Tibial artery (tissue), 4 donors: ENCODE results near the gene ADCK1.
"Not testable (repeated sequence)": the region's sequence is repeated elsewhere in the genome, so short reads cannot be mapped to it uniquely, and the experiment has no call there.

ENCODE experiments used
- DNase-seq, 2 donors: peaks; one replicate each; pipeline ENCODE4 v3.0.0-alpha.2; 2019
- H3K27ac ChIP-seq, 2 donors: fragments of 200-600 bp; sonication (generic) in 1 of 2; 1 replicate in 1 of 2; 2 replicates in 1 of 2; pipeline ENCODE4 v1.5.1; 2018 to 2019; ENCODE audit warnings: mild to moderate bottlenecking in 1 of 2
- H3K27me3 ChIP-seq, 2 donors: fragments of 200-600 bp; sonication (generic) in 1 of 2; one replicate each; pipeline versions ENCODE4 v1.5.1 to v1.6.0; 2016 to 2019
- H3K36me3 ChIP-seq, 3 donors: fragments of 200-600 bp; sonication (generic) in 2 of 3; one replicate each; pipeline ENCODE4 v1.5.1; 2016 to 2019; ENCODE audit warnings: mild to moderate bottlenecking in 2 of 3
- H3K4me1 ChIP-seq, 4 donors: fragments of 200-600 bp; sonication (generic) in 2 of 4; 1 replicate in 3 of 4; 2 replicates in 1 of 4; pipeline ENCODE4 v1.5.1; 2016 to 2019
- H3K4me3 ChIP-seq, 2 donors: fragments of 200-600 bp; sonication (generic) in 1 of 2; 1 replicate in 1 of 2; 2 replicates in 1 of 2; pipeline ENCODE4 v1.5.1; 2018 to 2019; ENCODE audit warnings: mild to moderate bottlenecking in 2 of 2
- H3K9me3 ChIP-seq, 3 donors: fragments of 200-600 bp; sonication (generic) in 1 of 3; one replicate each; pipeline ENCODE4 v1.5.1; 2016 to 2019
- intact Hi-C: fragments of 100-400 bp; cut with DNase I; formaldehyde crosslinking; loops from one replicate; pipeline ENCODE4 v1.15.0; 2023; ENCODE audit warnings: low total_unique reads
- TF ChIP-seq, protein P1 (sequence below), 2 experiments: fragments of 200-600 bp in 1 of 2; fragments of 450-650 bp in 1 of 2; IDR thresholded peaks; one replicate each; pipeline ENCODE4 v1.5.1; 2017 to 2019; ENCODE audit warnings: antibody characterized with exemption in 2 of 2, mild to moderate bottlenecking in 1 of 2, moderate library complexity in 1 of 2

ADCK1 gene

DNA sequence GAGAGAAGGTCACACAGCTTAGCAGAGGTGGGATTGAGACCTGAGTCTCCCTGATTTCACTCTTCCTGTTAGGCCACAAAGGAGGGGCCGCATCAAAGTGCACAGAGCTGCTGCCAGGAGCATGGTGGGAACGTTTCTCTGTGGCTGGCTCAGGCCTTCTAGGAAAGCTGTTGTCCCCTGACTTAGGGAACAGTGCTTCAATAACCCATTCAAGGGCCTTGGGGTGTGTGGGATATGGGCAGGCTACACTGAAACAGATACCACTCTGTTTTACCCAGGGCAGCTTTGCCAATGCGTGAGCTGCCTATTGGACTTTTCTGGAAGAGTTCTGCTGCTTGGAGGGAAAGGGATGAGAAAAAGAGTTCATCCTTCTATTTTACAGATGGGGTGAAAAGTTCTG is 110.0 kb downstream of the ADCK1 start:
- peaks cover 0 to 8% (median 0%) of the 10 kb centered on the region in 3 donors for H3K36me3 ChIP-seq
- no peaks in the 10 kb centered on the region for H3K27me3 ChIP-seq
- no peaks in the 10 kb centered on the region for H3K9me3 ChIP-seq
- peak in 1 of 2 donors; percentile 24 for DNase-seq
- intact Hi-C loops, result no loop called here
- no peak overlapping the region for H3K27ac ChIP-seq
- TF ChIP-seq, protein P1, sequence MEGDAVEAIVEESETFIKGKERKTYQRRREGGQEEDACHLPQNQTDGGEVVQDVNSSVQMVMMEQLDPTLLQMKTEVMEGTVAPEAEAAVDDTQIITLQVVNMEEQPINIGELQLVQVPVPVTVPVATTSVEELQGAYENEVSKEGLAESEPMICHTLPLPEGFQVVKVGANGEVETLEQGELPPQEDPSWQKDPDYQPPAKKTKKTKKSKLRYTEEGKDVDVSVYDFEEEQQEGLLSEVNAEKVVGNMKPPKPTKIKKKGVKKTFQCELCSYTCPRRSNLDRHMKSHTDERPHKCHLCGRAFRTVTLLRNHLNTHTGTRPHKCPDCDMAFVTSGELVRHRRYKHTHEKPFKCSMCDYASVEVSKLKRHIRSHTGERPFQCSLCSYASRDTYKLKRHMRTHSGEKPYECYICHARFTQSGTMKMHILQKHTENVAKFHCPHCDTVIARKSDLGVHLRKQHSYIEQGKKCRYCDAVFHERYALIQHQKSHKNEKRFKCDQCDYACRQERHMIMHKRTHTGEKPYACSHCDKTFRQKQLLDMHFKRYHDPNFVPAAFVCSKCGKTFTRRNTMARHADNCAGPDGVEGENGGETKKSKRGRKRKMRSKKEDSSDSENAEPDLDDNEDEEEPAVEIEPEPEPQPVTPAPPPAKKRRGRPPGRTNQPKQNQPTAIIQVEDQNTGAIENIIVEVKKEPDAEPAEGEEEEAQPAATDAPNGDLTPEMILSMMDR (IDR thresholded peaks at IDR 0.05), result no peak
- no peak overlapping the region for H3K4me3 ChIP-seq
- no peaks in the 10 kb centered on the region for H3K4me1 ChIP-seq

DNA sequence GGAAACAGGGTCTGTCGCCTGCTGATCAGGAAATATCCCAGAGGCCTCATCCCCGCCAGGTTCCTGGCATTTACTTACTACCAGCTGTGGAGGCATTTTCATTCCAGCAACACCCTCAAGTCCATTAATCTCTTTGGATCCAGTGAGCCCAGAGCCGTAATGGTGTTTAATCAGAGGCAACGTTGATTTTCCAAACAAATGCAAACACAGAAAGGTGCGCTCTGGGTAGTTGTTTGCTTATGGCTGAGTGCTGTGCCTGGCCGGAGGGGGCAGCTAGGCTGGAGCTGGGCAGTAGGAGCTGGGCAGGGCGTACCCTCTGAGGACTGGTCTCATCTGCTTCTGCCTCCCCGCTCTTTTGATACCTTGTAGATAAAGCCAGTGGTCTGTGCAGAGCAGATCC is 110.6 kb downstream of the ADCK1 start:
- H3K27ac ChIP-seq, result no peak overlapping the region
- peaks cover 0 to 8% (median 0%) of the 10 kb centered on the region in 3 donors for H3K36me3 ChIP-seq
- no peaks in the 10 kb centered on the region for H3K4me1 ChIP-seq
- TF ChIP-seq, protein P1 (IDR thresholded peaks at IDR 0.05), result no peak
- H3K4me3 ChIP-seq, result no peak overlapping the region
- DNase-seq, result peak in 1 of 2 donors; percentile 33
- no peaks in the 10 kb centered on the region for H3K27me3 ChIP-seq
- H3K9me3 ChIP-seq, result no peaks in the 10 kb centered on the region
- intact Hi-C loops, result no loop called here

DNA sequence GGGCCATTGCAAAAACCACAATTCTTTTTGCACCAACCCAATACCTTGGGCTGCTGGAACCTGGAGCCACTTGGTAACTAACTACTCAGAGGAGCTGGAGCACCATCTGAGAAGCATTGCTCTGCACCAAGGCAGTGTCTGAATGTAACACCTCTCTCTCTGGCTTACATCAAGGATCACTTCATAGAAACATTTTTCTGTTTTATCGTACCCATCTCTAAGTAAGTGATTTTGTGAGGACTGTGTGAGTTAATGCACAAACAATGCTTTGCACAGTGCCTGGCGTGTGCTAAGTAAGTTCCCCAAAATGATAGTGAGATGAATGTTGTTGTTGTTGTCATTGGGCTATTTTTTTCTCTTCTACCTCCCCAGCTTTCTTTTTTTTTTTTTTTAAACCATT is 111.4 kb downstream of the ADCK1 start:
- no peaks in the 10 kb centered on the region for H3K4me1 ChIP-seq
- intact Hi-C loops, result no loop called here
- no peak for DNase-seq
- no peaks in the 10 kb centered on the region for H3K27me3 ChIP-seq
- peaks cover 0 to 8% (median 0%) of the 10 kb centered on the region in 3 donors for H3K36me3 ChIP-seq
- TF ChIP-seq, protein P1 (IDR thresholded peaks at IDR 0.05), result no peak
- H3K4me3 ChIP-seq, result no peak overlapping the region
- H3K9me3 ChIP-seq, result no peaks in the 10 kb centered on the region
- H3K27ac ChIP-seq, result no peak overlapping the region

DNA sequence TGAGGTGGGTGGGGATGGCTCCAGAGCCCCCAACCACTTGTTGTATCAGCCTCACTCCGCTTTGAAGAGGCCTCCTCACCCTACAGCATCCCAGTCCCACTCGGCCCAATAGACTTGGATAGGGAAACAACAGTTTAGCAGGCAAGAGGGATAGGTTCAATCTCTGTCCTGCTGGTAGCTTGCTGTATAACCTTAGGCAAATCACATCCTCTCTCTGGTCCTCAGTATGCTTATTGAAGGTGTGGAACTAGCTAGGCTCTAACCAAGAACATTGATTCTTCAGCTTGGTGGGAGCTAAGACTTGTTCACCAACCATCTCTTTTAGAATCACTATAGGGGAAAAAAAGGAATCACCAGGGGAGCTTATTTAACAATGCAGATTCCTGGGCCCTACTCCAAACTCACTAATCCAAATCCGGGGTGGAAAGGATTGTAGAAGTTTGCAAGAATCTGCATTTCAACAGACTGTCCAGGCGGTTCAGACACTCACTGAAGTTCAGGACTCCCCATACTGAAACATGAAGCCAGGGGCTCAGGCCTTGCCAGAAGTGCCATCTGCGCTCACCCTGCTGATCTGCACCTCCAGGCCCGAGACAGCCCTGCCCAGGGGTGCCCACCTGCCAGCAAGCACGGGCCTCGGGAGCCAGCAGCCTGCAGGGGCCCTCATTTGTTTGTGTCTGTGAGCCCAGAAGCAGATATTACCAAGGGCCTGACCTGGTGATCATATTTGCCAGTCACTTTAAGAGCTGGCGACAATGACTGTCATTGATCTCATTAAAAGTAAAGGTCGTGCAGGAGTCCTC is 113.0 kb downstream of the ADCK1 start:
- H3K36me3 ChIP-seq, result peaks cover 0 to 3% (median 0%) of the 10 kb centered on the region in 3 donors
- H3K9me3 ChIP-seq, result no peaks in the 10 kb centered on the region
- H3K27ac ChIP-seq, result no peak overlapping the region
- H3K27me3 ChIP-seq, result no peaks in the 10 kb centered on the region
- DNase-seq, result no peak
- no peaks in the 10 kb centered on the region for H3K4me1 ChIP-seq
- TF ChIP-seq, protein P1 (IDR thresholded peaks at IDR 0.05), result no peak
- no peak overlapping the region for H3K4me3 ChIP-seq
- intact Hi-C loops, result no loop called here

DNA sequence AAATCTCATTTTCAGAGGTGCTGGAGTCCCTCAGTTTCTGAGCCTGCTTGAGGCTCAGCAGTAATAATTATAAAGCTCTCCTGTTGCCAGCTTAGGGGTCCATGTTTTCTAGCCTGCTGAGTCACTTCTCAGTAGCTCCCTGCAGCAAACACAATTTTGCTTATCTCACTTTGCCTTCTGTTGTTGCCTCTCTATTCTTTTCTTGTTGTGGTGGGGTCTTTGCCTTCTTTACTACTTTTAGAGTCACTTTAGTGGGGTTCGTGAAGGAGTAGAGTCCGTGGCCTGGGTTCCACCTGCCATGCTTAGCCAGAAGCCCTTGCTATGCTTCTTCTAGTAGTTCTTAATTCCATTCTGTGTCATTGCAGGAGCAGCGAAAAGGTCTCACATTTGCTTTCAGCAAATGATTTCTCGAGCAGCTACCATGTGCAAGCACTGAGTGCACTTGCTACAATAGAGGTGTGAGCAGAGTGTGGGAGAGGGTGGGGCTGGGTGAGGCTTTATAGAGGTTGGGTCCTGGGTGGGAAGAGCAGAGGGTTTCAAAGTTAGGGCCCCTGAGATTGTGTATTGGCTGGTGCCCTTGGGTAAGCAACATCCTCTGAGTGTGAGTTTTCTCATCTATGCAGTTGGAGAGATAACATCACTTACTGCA is 114.3 kb downstream of the ADCK1 start:
- peak in 1 of 2 donors; percentile 12 for DNase-seq
- Histone ChIP-seq H3K27me3 (no peaks in the 10 kb centered on the region), H3K9me3 (no peaks in the 10 kb centered on the region), H3K36me3 (no peaks in the 10 kb centered on the region), H3K4me1 (no peaks in the 10 kb centered on the region), H3K4me3 (no peak overlapping the region), H3K27ac (no peak overlapping the region)
- intact Hi-C loops, result no loop called here
- TF ChIP-seq, protein P1 (IDR thresholded peaks at IDR 0.05), result no peak

DNA sequence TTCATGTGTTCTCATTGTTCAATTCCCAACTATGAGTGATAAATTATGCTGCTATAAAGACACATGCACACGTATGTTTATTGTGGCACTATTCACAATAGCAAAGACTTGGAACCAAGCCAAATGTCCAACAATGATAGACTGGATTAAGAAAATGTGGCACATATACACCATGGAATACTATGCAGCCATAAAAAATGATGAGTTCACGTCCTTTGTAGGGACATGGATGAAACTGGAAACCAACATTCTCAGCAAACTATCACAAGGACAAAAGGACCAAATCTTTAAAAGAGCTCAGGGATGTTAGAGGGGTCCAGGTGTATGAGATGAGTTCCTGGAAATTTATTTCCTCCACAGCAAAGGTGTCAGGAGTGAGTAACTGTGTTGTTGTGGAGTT is 115.5 kb downstream of the ADCK1 start:
- H3K9me3 ChIP-seq, H3K27me3 ChIP-seq, DNase-seq, H3K36me3 ChIP-seq, H3K4me1 ChIP-seq, H3K27ac ChIP-seq, H3K4me3 ChIP-seq, intact Hi-C loops: not testable (repeated sequence)
